ENCODE results near the gene LDLRAD4.

DNA sequence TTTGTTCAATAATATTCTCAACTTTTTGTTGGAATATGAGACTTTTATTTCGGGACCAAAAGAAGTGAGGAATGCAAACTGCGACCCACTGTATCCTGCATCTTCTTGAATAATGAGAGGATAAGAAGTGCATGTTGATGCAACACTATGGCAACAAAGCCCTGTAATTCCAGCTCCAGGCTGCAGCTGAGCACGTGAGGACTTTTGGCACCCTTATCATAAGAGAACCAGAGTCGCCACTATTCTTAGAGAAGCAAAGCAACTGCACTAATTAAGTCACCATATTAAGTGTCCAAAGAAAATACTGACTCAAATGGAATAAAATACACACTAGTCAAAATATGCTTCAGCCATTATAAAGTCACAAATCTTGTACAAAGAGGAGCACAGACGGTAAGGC lies 441.9 kb downstream of the LDLRAD4 start:
- TF ChIP-seq EZH2 (IDR thresholded peaks at IDR 0.05) (no peak), POLR2AphosphoS5 (IDR thresholded peaks at IDR 0.05; ENCODE audit: borderline replicate concordance, low read depth, low read length) (no peak)

All from SK-N-MC (cell line).